Smooth muscle cell (in vitro differentiated cells): ENCODE data around the gene ARHGAP12. TPM values are rescaled to one million over a fixed set of nuclear protein-coding genes. Genes with fewer than 3 reads are reported as not detected.
A peak's percentile ranks its signal among the peaks of the same experiment; 100 is the strongest.

Source experiments
- DNase-seq: peaks from one replicate; lab custom pipeline; 2025; ENCODE audit not compliant: unreplicated experiment; lab: John Stamatoyannopoulos, UW
- H2AFZ ChIP-seq: fragments of 200-600 bp; sonication (generic); 2 replicates; pipeline ENCODE4 v1.6.0; 2016; ENCODE audit warnings: antibody characterized with exemption, low read depth, mild to moderate bottlenecking
- H3F3A ChIP-seq: fragments of 200-600 bp; sonication (generic); 2 replicates; pipeline ENCODE4 v1.6.0; 2017; ENCODE audit warnings: antibody characterized with exemption, low read depth
- H3K27ac ChIP-seq: fragments of 200-600 bp; sonication (generic); 2 replicates; pipeline ENCODE4 v1.5.1; 2016; ENCODE audit warnings: low read depth, mild to moderate bottlenecking
- H3K27me3 ChIP-seq: fragments of 200-600 bp; sonication (generic); 2 replicates; pipeline ENCODE4 v1.6.1; 2016; ENCODE audit warnings: low read depth, mild to moderate bottlenecking
- H3K36me3 ChIP-seq: fragments of 200-600 bp; sonication (generic); 2 replicates; pipeline ENCODE4 v1.5.1; 2016; ENCODE audit warnings: low read depth
- H3K4me1 ChIP-seq: fragments of 200-600 bp; sonication (generic); 2 replicates; pipeline ENCODE4 v1.5.1; 2016; ENCODE audit warnings: low read depth
- H3K4me2 ChIP-seq: fragments of 200-600 bp; sonication (generic); 2 replicates; pipeline ENCODE4 v1.6.0; 2016; ENCODE audit warnings: mild to moderate bottlenecking
- H3K4me3 ChIP-seq: fragments of 200-600 bp; sonication (generic); 2 replicates; pipeline ENCODE4 v1.5.1; 2016; ENCODE audit warnings: mild to moderate bottlenecking
- H3K79me2 ChIP-seq: fragments of 200-600 bp; sonication (generic); 2 replicates; pipeline ENCODE4 v1.6.0; 2016; ENCODE audit warnings: low read depth, mild to moderate bottlenecking
- H3K9ac ChIP-seq: fragments of 200-600 bp; sonication (generic); 2 replicates; pipeline ENCODE4 v1.6.0; 2016; ENCODE audit warnings: low read depth
- H3K9me3 ChIP-seq: fragments of 200-600 bp; sonication (generic); replicated peaks from 2 replicates; pipeline ENCODE4 v1.5.1; 2016; ENCODE audit warnings: low read depth
- H4K20me1 ChIP-seq: fragments of 200-600 bp; sonication (generic); 2 replicates; pipeline ENCODE4 v1.6.0; 2016; ENCODE audit warnings: low read depth
- WGBS: methylation state at CpG from one replicate; pipeline ENCODE4 v1.1.7; 2016; ENCODE audit warnings: low lambda C conversion rate; 5-methylcytosine and 5-hydroxymethylcytosine counted together
- polyA plus RNA-seq: library from polyadenylated mRNA; unstranded; fragments of >200 nt; fragmentation: Nextera tagmentation; extraction: Ambion mirVana; gene quantifications from 2 replicates; pipeline ENCODE4 v1.2.1, GENCODE V29; 2016
- total RNA-seq: library from RNA; depleted of rRNA; stranded (reverse); fragments of >200 nt; gene quantifications from 2 replicates; pipeline ENCODE4 v1.2.3, GENCODE V29; 2014
- TF ChIP-seq, protein P1 (sequence below): fragments of 200-600 bp; sonication (generic); IDR thresholded peaks from 2 replicates; pipeline ENCODE4 v1.5.1; 2017; ENCODE audit warnings: borderline replicate concordance, mild to moderate bottlenecking, antibody characterized with exemption; ENCODE audit not compliant: insufficient read depth, poor library complexity, severe bottlenecking

ARHGAP12 gene
- total and polyA plus RNA-seq, 2 experiments from 2014 or later: 14.5 to 46.2 TPM

DNA sequence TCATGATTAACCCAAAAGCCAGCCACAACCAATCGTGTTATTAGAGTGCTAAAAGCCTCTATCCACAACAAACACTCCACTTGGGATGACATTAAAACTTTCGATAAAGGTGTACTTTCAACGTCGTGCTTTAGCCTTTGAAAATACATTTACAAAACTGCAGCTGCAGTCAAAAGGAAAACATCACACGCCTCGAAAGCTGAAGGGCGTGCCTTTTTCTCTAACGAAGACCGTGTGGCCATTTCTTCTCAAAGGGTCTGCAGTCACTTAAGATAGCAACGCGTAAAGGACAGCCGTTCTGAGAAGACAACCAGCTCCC is 1.1 kb downstream of the ARHGAP12 start:
- Histone ChIP-seq H2AFZ (peak overlapping the region; percentile 65), H3K27me3 (no peaks in the 10 kb centered on the region), H3K9ac (peak overlapping the region; percentile 19), H3F3A (peaks cover 4% of the 10 kb centered on the region), H4K20me1 (peaks cover 52% of the 10 kb centered on the region), H3K36me3 (no peaks in the 10 kb centered on the region), H3K4me2 (peak overlapping the region; percentile 82), H3K79me2 (peaks cover 55% of the 10 kb centered on the region), H3K27ac (peak overlapping the region; percentile 4), H3K9me3 (no peaks in the 10 kb centered on the region), H3K4me1 (peaks cover 14% of the 10 kb centered on the region), H3K4me3 (peak overlapping the region; percentile 95)
- no peak for DNase-seq
- under 1% methylated on average over 12 of the region's 12 CpGs for WGBS
- TF ChIP-seq, protein P1, sequence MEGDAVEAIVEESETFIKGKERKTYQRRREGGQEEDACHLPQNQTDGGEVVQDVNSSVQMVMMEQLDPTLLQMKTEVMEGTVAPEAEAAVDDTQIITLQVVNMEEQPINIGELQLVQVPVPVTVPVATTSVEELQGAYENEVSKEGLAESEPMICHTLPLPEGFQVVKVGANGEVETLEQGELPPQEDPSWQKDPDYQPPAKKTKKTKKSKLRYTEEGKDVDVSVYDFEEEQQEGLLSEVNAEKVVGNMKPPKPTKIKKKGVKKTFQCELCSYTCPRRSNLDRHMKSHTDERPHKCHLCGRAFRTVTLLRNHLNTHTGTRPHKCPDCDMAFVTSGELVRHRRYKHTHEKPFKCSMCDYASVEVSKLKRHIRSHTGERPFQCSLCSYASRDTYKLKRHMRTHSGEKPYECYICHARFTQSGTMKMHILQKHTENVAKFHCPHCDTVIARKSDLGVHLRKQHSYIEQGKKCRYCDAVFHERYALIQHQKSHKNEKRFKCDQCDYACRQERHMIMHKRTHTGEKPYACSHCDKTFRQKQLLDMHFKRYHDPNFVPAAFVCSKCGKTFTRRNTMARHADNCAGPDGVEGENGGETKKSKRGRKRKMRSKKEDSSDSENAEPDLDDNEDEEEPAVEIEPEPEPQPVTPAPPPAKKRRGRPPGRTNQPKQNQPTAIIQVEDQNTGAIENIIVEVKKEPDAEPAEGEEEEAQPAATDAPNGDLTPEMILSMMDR: no peak

DNA sequence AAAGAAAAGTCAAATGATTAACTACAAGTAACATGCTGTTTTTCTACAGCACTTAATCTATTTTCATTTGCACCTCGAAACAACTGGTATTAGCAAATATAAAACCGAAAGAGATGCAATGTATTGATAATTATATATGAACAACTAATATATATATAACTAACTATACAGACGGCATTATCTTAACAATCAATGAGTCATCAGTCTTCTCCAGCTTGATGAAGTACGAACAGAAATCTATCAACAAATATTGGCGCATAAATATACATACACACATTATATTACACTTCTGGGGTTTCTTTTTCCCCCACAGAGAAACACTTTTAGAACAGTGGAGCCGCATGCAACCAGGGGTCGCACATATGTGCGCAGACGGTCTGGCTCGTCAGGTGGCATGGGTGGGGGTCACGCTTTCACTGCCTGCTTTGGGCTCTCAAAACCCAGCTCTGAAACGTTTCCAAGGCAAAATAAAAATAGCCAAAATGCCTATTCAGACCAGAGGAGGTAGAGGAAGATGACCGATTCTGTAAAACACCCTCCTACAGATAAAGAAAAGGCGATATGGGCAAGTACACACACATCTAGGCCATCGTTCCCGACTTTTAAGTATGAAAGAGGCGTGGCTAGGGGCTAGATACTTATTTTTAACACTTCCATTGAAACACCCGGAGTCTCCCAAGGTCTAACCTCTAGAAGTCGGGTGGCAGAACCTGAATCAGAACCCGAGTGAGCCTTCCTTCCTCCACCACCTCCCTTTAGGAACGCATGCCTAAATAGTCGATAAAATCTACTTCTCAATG is 1.7 kb downstream of the ARHGAP12 start:
- peak overlapping the region; percentile 4 for H3K27ac ChIP-seq
- TF ChIP-seq, protein P1: no peak
- H4K20me1 ChIP-seq: peaks cover 58% of the 10 kb centered on the region
- H2AFZ ChIP-seq: peak overlapping the region; percentile 65
- H3K27me3 ChIP-seq: no peaks in the 10 kb centered on the region
- H3K36me3 ChIP-seq: no peaks in the 10 kb centered on the region
- H3F3A ChIP-seq: peaks cover 4% of the 10 kb centered on the region
- H3K9ac ChIP-seq: peak overlapping the region; percentile 19
- peaks cover 61% of the 10 kb centered on the region for H3K79me2 ChIP-seq
- peak overlapping the region; percentile 82 for H3K4me2 ChIP-seq
- H3K4me3 ChIP-seq: peak overlapping the region; percentile 95
- H3K9me3 ChIP-seq: no peaks in the 10 kb centered on the region
- no peak for DNase-seq
- 16% methylated on average over 22 of the region's 22 CpGs for WGBS
- H3K4me1 ChIP-seq: peaks cover 14% of the 10 kb centered on the region

DNA sequence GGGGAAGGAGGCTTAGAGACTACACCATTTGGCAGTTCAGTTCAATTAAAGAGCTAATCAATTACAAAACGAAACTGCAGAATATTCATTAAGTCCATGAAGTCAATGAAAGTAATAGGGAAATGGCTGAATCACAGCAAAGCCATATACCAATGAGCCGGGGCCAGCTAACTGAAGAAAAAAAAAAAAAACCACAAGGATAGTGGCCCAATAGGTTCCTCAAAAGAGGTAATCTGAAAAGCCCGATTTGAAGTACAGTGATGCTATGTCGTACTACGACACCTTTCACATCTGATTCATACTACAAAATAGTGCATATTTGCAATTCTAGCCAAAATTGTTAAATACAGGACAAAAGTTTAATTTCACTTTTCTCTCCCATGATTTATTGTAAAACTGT is 2.5 kb downstream of the ARHGAP12 start:
- H3K9ac ChIP-seq: no peak overlapping the region
- TF ChIP-seq, protein P1: no peak
- peaks cover 67% of the 10 kb centered on the region for H3K79me2 ChIP-seq
- peaks cover 4% of the 10 kb centered on the region for H3F3A ChIP-seq
- peak overlapping the region; percentile 82 for H3K4me2 ChIP-seq
- no peaks in the 10 kb centered on the region for H3K27me3 ChIP-seq
- no peaks in the 10 kb centered on the region for H3K36me3 ChIP-seq
- 81% methylated on average over 5 of the region's 5 CpGs for WGBS
- H2AFZ ChIP-seq: no peak overlapping the region
- peaks cover 66% of the 10 kb centered on the region for H4K20me1 ChIP-seq
- H3K9me3 ChIP-seq: no peaks in the 10 kb centered on the region
- H3K4me1 ChIP-seq: peaks cover 14% of the 10 kb centered on the region
- no peak for DNase-seq
- H3K4me3 ChIP-seq: peak overlapping the region; percentile 95
- H3K27ac ChIP-seq: no peak overlapping the region

DNA sequence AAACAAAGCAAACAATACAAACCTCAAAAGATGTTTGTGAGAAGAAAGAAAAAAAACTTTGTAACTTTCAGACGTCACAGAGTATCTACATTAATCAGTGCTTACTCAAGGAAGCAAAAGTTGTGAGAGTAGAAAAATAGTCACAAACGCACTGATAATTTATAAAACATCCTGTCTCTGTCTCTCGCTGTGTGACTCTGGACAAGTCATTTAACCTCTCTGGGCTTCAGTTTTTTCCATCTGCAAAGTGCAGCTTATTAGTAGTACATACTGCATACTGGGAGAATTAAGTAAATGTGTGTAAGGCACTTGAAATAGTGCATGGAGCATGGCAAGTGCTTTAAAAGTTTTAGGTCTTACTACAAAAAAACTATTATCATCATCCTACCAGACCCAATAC is 3.8 kb downstream of the ARHGAP12 start:
- peaks cover 79% of the 10 kb centered on the region for H4K20me1 ChIP-seq
- H3K4me3 ChIP-seq: no peak overlapping the region
- H3K9ac ChIP-seq: no peak overlapping the region
- H3K4me1 ChIP-seq: peaks cover 8% of the 10 kb centered on the region
- H3K36me3 ChIP-seq: no peaks in the 10 kb centered on the region
- H3K27me3 ChIP-seq: no peaks in the 10 kb centered on the region
- H3K79me2 ChIP-seq: peaks cover 80% of the 10 kb centered on the region
- no peaks in the 10 kb centered on the region for H3K9me3 ChIP-seq
- no peaks in the 10 kb centered on the region for H3F3A ChIP-seq
- TF ChIP-seq, protein P1: no peak
- DNase-seq: no peak
- 91% methylated on average over 3 of the region's 3 CpGs for WGBS
- no peak overlapping the region for H3K4me2 ChIP-seq
- no peak overlapping the region for H2AFZ ChIP-seq
- no peak overlapping the region for H3K27ac ChIP-seq
